HEK293T (cell line): ENCODE results near the gene PTPN11.
"Not testable (repeated sequence)": the region's sequence is repeated elsewhere in the genome, so short reads cannot be mapped to it uniquely, and the experiment has no call there.

ENCODE experiments used
- BHLHE40 ChIP-seq: fragments of 450-650 bp; IDR thresholded peaks from 2 replicates; pipeline ENCODE4 v1.6.1; 2016; ENCODE audit warnings: mild to moderate bottlenecking, moderate library complexity, borderline replicate concordance
- CTBP1 ChIP-seq: fragments of 450-650 bp; IDR thresholded peaks from 2 replicates; pipeline ENCODE4 v1.6.1; 2016; ENCODE audit warnings: borderline replicate concordance
- ELF4 ChIP-seq: fragments of 450-650 bp; IDR thresholded peaks from 2 replicates; pipeline ENCODE4 v1.6.1; 2017; ENCODE audit warnings: antibody characterized with exemption
- FOXA1 ChIP-seq: fragments of 450-650 bp; IDR thresholded peaks from 2 replicates; pipeline ENCODE4 v1.6.1; 2016; ENCODE audit warnings: mild to moderate bottlenecking
- FOXK2 ChIP-seq: fragments of 450-650 bp; IDR thresholded peaks from 2 replicates; pipeline ENCODE4 v1.6.1; 2016; ENCODE audit warnings: mild to moderate bottlenecking
- FOXM1 ChIP-seq: fragments of 450-650 bp; IDR thresholded peaks from 2 replicates; pipeline ENCODE4 v1.6.1; 2017; ENCODE audit warnings: mild to moderate bottlenecking, borderline replicate concordance
- HDGF ChIP-seq: fragments of 450-650 bp; IDR thresholded peaks from 2 replicates; pipeline ENCODE4 v1.6.1; 2017; ENCODE audit warnings: antibody characterized with exemption, borderline replicate concordance
- L3MBTL2 ChIP-seq: fragments of 450-650 bp; conservative IDR thresholded peaks from 2 replicates; pipeline ENCODE4 v1.6.1; 2016; ENCODE audit warnings: mild to moderate bottlenecking
- NFRKB ChIP-seq: fragments of 450-650 bp; IDR thresholded peaks from 2 replicates; pipeline ENCODE4 v1.6.1; 2016; ENCODE audit warnings: mild to moderate bottlenecking, moderate library complexity
- SP1 ChIP-seq: fragments of 450-650 bp; IDR thresholded peaks from 2 replicates; pipeline ENCODE4 v1.6.1; 2017
- SUZ12 ChIP-seq: fragments of 450-650 bp; IDR thresholded peaks from 2 replicates; pipeline ENCODE4 v1.6.1; 2016; ENCODE audit warnings: mild to moderate bottlenecking
- TARDBP ChIP-seq: fragments of 450-650 bp; IDR thresholded peaks from 2 replicates; pipeline ENCODE4 v1.6.1; 2016
- ZNF384 ChIP-seq: fragments of 450-650 bp; IDR thresholded peaks from 2 replicates; pipeline ENCODE4 v1.6.1; 2016

GRCh38 chr12:112519841-112520340 lies 101.1 kb downstream of the PTPN11 start:
- not testable (repeated sequence) for TF ChIP-seq SUZ12, FOXA1, NFRKB, TARDBP, HDGF, BHLHE40, ELF4, FOXM1, CTBP1, SP1, L3MBTL2, ZNF384, FOXK2
